Fibroblast of villous mesenchyme (primary cell): ENCODE results near the gene CFDP1. TPM values are rescaled to one million over a fixed set of nuclear protein-coding genes. Genes with fewer than 3 reads are reported as not detected.

Source experiments
- DNase-seq: peaks from one replicate; pipeline ENCODE4 v3.0.0-alpha.2; 2010; ENCODE audit warnings: low read depth
- H3K4me3 ChIP-seq: 2 replicates; pipeline ENCODE4 v1.5.1; 2011; ENCODE audit warnings: low read depth, mild to moderate bottlenecking, low read length
- CTCF ChIP-seq: IDR thresholded peaks from 2 replicates; pipeline ENCODE4 v1.5.1; 2012; ENCODE audit warnings: low read depth, mild to moderate bottlenecking, low read length; ENCODE audit not compliant: insufficient read depth
- total RNA-seq: library from RNA; depleted of rRNA; stranded (reverse); fragments of >200 nt; gene quantifications from 2 replicates; pipeline ENCODE4 v1.2.3, GENCODE V29; 2012

Gene CFDP1
- total RNA-seq, 1 donor = 39.7 TPM

GRCh38 chr16:75402821-75403475 lies 30.4 kb downstream of the CFDP1 start:
- peak; percentile 61 for TF ChIP-seq CTCF
- peak; percentile 64 for DNase-seq
- no peak overlapping the region for H3K4me3 ChIP-seq

GRCh38 chr16:75402159-75402820 lies 31.0 kb downstream of the CFDP1 start:
- no peak for TF ChIP-seq CTCF
- DNase-seq = peak; percentile 52
- no peak overlapping the region for H3K4me3 ChIP-seq

GRCh38 chr16:75401691-75402090 lies 31.6 kb downstream of the CFDP1 start:
- DNase-seq = no peak
- no peak for TF ChIP-seq CTCF
- H3K4me3 ChIP-seq = no peak overlapping the region

- no peak for TF ChIP-seq CTCF
- DNase-seq = no peak
- H3K4me3 ChIP-seq = no peak overlapping the region
Observed at GRCh38 chr16:75398333-75398732, 35.0 kb downstream of the CFDP1 start.

- no peak overlapping the region for H3K4me3 ChIP-seq
- TF ChIP-seq CTCF = no peak
- DNase-seq = no peak
Observed at GRCh38 chr16:75394941-75395340, 38.4 kb downstream of the CFDP1 start.

GRCh38 chr16:75392906-75393305 lies 40.4 kb downstream of the CFDP1 start:
- no peak for TF ChIP-seq CTCF
- H3K4me3 ChIP-seq = no peak overlapping the region
- DNase-seq = no peak
